Skeletal muscle tissue (tissue), 4 donors: ENCODE results near the gene WNT4. TPM values are rescaled to one million over a fixed set of nuclear protein-coding genes. Genes with fewer than 3 reads are reported as not detected.
A peak's percentile ranks its signal among the peaks of the same experiment; 100 is the strongest.

ENCODE experiments used
- H3K27ac ChIP-seq: one replicate; pipeline ENCODE4 v1.7.0; 2013; ENCODE audit warnings: mild to moderate bottlenecking, low read depth, low read length, inconsistent platforms
- H3K27me3 ChIP-seq, 3 donors: one replicate each; pipeline ENCODE4 v1.7.0; 2013; ENCODE audit warnings: low read length in 3 of 3; ENCODE audit not compliant: control insufficient read depth in 3 of 3, insufficient read depth in 3 of 3
- H3K36me3 ChIP-seq, 3 donors: one replicate each; pipeline ENCODE4 v1.7.0; 2013; ENCODE audit warnings: low read length in 3 of 3; ENCODE audit not compliant: control insufficient read depth in 3 of 3, insufficient read depth in 3 of 3
- H3K4me1 ChIP-seq, 3 donors: one replicate each; pipeline ENCODE4 v1.7.0; 2013; ENCODE audit warnings: low read length in 3 of 3, mild to moderate bottlenecking in 3 of 3; ENCODE audit not compliant: control insufficient read depth in 3 of 3, insufficient read depth in 3 of 3
- H3K4me3 ChIP-seq, 3 donors: one replicate each; pipeline ENCODE4 v1.7.0; 2013; ENCODE audit warnings: low read length in 3 of 3
- H3K9ac ChIP-seq, 3 donors: one replicate each; pipeline ENCODE4 v1.7.0; 2013; ENCODE audit warnings: low read length in 3 of 3, mild to moderate bottlenecking in 3 of 3, moderate library complexity in 2 of 3, low read depth in 1 of 3
- H3K9me3 ChIP-seq, 3 donors: one replicate each; pipeline ENCODE4 v1.7.0; 2013; ENCODE audit warnings: low read length in 3 of 3; ENCODE audit not compliant: control insufficient read depth in 3 of 3
- total RNA-seq: library from RNA; depleted of rRNA; stranded (reverse); fragments of >200 nt; gene quantifications from one replicate; pipeline ENCODE4 v1.2.3, GENCODE V29; 2014
- donor health status: Osteomylitis.

WNT4 gene
- total RNA-seq, 1 donor from 2014 or later = 3.1 TPM

DNA sequence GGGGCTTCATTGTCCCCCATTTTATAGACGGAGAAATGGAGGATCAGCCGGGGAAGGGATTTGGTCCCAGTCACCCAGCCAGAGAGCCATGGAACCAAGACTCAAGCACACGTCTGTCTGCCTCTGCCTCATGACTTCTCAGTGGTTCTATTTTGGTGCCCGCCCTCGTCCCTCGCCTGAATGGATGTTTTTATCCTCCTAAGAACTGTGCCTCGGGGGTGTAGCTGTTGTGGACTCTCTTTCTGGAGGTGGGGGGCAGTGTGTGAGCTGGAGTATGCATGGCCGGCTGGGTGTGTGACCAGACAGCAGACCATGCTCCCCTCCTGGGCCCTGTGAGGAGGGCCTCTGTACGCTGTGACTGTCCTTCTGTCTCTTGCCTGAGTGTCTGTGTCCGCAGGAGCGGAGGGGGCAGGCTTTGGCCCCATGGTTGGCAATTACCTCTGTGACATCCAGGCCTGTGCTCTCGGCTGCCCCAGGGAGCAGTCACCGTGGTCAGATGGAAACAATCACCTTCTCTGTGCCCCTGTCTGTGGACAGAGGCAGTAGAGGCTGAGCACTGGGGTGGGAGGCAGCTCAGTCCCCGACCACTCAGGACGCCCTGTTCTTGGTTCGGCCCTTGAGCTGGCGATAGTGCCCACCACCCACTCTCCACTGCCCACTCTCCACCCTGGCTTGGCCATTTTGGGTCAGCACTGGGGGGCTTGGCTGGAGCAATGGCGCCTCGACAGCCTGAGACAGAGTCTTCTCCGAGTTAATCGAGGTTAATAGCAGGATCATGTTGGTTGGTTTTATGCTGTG lies 20.4 kb downstream of the WNT4 start:
- Histone ChIP-seq H3K36me3 (peaks cover 17 to 27% (median 22%) of the 10 kb centered on the region in 3 donors), H3K27ac (no peak overlapping the region), H3K4me1 (peaks cover 0 to 16% (median under 1%) of the 10 kb centered on the region in 3 donors), H3K9ac (peak overlapping the region in 1 of 3 donors; percentile 16), H3K4me3 (no peak overlapping the region), H3K9me3 (no peaks in the 10 kb centered on the region), H3K27me3 (no peaks in the 10 kb centered on the region)

DNA sequence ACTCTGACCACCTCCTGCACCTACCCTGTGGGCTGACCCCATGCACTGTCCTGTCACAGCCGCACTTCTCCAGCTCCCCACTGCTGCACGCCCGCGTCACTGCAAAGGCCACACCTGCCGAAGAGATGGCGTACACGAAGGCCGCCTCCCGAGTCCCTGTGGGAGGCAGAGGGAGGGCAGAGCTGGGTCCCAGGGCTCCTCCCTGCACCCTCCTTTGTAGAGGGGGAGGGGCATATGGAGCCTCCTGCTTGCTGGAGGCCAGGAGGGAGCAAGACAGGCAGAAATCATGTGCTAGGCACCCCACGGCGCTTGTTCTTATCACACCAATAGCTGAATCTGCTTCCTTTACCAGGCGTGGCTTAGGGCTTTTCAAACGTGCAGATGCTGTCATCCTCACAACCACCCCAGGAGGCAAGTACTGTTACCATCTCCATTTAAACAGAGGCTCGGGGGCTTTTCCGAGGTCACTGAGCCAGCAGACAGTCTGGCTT lies 21.4 kb downstream of the WNT4 start:
- Histone ChIP-seq H3K9me3 (no peaks in the 10 kb centered on the region), H3K27me3 (no peaks in the 10 kb centered on the region), H3K27ac (no peak overlapping the region)

DNA sequence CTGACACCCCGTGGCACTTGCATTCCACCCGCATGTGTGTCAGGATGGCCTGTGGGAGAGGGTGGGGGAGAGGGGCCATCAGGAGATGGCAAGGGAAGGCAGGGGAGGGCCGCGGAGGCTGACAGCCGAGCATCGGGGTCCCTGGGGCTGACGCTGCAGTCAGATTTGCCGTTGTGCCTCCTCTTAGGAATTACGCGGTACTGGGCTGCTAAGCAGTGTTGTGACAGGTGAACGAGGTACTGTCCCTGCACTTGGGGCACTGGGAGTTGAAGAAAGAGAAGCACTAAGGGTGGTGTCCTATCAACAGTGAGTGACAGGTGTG lies 22.5 kb downstream of the WNT4 start:
- no peaks in the 10 kb centered on the region for H3K9me3 ChIP-seq
- peaks cover 2 to 23% (median 3%) of the 10 kb centered on the region in 3 donors for H3K4me1 ChIP-seq
- no peaks in the 10 kb centered on the region for H3K27me3 ChIP-seq

More for the DNA sequence above, 21.4 kb downstream of the WNT4 start:
- no peak overlapping the region for H3K9ac ChIP-seq
- peaks cover 17 to 24% (median 19%) of the 10 kb centered on the region in 3 donors for H3K36me3 ChIP-seq
- peaks cover 0 to 20% (median 3%) of the 10 kb centered on the region in 3 donors for H3K4me1 ChIP-seq
- no peak overlapping the region for H3K4me3 ChIP-seq

DNA sequence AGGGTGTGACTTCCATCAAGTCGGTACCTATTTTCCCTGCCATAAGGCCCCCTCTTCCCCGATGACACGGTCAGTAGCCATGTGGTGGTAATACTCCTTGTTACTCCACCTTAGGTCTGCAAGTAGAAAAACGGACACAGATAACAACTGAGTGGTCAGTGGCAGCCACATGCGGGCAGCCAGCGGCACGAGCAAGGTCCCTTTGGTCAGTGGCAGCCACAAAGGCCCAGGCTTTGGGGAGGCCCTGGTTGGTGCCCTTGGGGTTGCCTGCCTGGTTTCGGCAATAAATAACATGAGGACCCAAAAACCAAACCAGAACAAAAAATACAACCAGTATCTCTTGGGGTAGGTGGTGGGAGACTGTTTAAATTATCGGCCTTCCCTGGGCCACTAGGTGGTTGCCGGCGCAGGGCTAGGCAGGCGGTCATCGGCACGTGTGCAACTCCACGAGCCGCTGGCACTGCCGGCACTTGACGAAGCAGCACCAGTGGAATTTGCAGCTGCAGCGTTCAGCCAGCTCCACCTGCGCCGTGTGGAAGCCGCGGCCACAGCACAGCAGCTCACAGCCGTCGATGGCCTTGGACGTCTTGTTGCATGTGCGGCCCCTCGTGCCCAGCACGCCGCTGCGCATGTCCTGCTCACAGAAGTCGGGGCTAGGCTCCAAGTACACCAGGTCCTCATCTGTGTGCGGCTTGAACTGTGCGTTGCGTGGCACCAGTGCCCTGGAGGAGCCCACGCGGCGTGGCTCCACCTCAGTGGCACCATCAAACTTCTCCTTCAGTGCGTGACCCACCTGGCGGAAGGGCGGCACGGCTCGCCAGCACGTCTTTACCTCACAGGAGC lies 23.1 kb downstream of the WNT4 start:
- Histone ChIP-seq H3K9ac (no peak overlapping the region), H3K27ac (no peak overlapping the region), H3K27me3 (no peaks in the 10 kb centered on the region), H3K36me3 (peaks cover 17 to 24% (median 24%) of the 10 kb centered on the region in 3 donors), H3K9me3 (no peaks in the 10 kb centered on the region), H3K4me1 (peaks cover 7 to 28% (median 9%) of the 10 kb centered on the region in 3 donors), H3K4me3 (no peak overlapping the region)

More for the DNA sequence above, 22.5 kb downstream of the WNT4 start:
- Histone ChIP-seq H3K27ac (no peak overlapping the region), H3K36me3 (peaks cover 17 to 24% (median 19%) of the 10 kb centered on the region in 3 donors), H3K9ac (no peak overlapping the region), H3K4me3 (no peak overlapping the region)

DNA sequence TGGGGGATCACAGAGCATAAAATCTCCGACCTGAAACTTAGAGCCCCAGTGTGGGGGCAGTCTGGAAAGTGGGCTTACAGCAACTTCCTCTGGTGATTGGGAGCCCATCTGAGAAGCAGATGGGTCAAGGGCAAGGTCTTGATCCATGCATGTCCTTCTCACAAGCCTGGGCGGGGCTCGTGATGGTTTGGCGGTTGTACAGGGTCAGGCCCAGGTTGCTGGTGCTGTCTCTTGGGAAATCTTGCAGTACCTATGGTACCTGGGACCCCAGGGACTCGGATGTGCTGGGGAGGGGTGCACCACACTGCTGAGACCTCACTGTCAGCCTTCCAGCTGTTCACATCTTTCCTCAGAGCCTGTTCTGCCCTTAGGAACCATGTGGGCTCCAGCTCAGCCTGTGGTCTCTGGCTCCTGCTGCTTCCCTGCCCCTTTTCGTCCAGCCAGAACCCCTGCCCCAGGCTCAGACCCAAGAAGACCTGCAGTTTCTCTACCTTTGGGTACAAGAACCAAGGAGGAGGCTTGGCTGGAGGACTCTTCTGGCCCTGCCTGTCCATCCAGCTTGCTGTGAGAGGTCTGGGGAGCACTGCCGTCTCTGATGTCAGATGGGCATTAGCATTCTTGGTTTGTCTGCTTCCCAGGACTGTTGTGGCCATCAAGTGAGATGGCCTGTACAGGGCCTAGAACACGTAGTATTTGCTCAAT lies 24.5 kb downstream of the WNT4 start:
- no peaks in the 10 kb centered on the region for H3K9me3 ChIP-seq
- H3K4me3 ChIP-seq = no peak overlapping the region
- H3K4me1 ChIP-seq = peaks cover 17 to 35% (median 17%) of the 10 kb centered on the region in 3 donors
- H3K9ac ChIP-seq = no peak overlapping the region
- no peaks in the 10 kb centered on the region for H3K27me3 ChIP-seq
- H3K36me3 ChIP-seq = peaks cover 18 to 29% (median 24%) of the 10 kb centered on the region in 3 donors
- no peak overlapping the region for H3K27ac ChIP-seq

DNA sequence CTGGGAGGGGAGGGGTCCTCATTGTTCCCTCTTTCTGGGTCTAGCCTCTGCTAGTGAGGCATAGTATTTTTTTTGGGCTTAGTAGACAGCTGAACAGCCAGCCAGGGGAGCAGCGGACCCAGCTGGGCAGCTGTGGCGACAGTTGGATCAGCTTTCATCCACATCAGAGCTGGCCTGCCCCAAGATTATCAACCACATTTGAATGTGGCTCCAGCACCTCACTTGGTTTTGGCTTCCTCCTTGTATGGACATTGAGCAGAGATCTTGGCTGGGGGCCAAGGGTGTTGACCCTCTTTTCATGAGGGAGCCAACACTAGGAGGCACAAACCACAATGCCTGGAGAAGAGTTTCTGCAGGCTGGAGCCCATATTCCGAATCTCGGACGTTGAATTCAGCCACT lies 25.0 kb downstream of the WNT4 start:
- peaks cover 18 to 29% (median 24%) of the 10 kb centered on the region in 3 donors for H3K36me3 ChIP-seq
- no peak overlapping the region for H3K27ac ChIP-seq
- H3K9me3 ChIP-seq = no peaks in the 10 kb centered on the region
- no peak overlapping the region for H3K9ac ChIP-seq
- no peak overlapping the region for H3K4me3 ChIP-seq
- no peaks in the 10 kb centered on the region for H3K27me3 ChIP-seq
- H3K4me1 ChIP-seq = peaks cover 17 to 38% (median 17%) of the 10 kb centered on the region in 3 donors

DNA sequence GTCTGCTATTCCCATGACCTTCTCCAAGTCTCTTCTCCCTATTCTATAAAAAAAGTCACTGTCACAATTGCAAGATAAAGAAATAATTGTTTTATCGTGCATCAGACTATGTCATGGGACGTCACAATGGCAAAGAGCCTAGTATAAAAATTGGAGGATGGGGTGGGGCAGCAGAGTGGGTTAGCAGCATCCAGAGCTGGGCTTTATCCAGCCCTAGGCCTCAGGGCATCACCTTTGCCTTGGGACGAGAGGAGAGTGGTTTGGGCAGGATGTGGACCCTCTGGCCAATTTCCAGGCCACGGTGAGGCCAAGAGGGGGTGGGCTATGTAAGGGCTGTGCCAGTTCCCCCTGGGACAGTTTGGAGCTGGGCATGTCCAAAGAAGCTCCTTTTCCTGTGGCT lies 25.7 kb downstream of the WNT4 start:
- Histone ChIP-seq H3K4me1 (peaks cover 17 to 44% (median 20%) of the 10 kb centered on the region in 3 donors), H3K9ac (peak overlapping the region in 1 of 3 donors; percentile 25), H3K27me3 (no peaks in the 10 kb centered on the region), H3K36me3 (peaks cover 24 to 30% (median 24%) of the 10 kb centered on the region in 3 donors), H3K9me3 (no peaks in the 10 kb centered on the region), H3K27ac (no peak overlapping the region), H3K4me3 (no peak overlapping the region)

DNA sequence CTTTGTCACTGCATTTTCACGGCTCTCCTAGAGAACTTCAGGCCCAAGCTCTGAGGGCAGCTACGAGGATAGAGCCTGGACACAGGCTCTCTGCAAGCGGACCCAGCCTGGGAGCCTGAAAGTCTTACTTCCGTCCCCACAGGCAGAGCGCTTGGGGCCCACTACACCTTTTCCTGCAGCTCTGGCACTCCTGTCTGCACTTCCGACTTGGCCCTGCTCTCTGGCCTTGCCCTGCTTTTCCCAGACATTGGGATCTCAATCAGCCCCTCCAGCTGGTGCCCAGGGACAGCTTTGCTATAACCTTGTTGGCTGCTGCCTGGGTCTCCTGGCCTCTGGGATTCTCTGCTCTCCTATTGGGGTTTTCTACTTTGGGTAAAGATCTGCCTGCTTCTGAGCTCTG lies 27.6 kb downstream of the WNT4 start:
- no peaks in the 10 kb centered on the region for H3K9me3 ChIP-seq
- H3K9ac ChIP-seq = peak overlapping the region in 1 of 3 donors; percentile 33
- peaks cover 15 to 30% (median 26%) of the 10 kb centered on the region in 3 donors for H3K36me3 ChIP-seq
- H3K4me3 ChIP-seq = no peak overlapping the region
- no peaks in the 10 kb centered on the region for H3K27me3 ChIP-seq
- peaks cover 17 to 56% (median 28%) of the 10 kb centered on the region in 3 donors for H3K4me1 ChIP-seq
- H3K27ac ChIP-seq = no peak overlapping the region

DNA sequence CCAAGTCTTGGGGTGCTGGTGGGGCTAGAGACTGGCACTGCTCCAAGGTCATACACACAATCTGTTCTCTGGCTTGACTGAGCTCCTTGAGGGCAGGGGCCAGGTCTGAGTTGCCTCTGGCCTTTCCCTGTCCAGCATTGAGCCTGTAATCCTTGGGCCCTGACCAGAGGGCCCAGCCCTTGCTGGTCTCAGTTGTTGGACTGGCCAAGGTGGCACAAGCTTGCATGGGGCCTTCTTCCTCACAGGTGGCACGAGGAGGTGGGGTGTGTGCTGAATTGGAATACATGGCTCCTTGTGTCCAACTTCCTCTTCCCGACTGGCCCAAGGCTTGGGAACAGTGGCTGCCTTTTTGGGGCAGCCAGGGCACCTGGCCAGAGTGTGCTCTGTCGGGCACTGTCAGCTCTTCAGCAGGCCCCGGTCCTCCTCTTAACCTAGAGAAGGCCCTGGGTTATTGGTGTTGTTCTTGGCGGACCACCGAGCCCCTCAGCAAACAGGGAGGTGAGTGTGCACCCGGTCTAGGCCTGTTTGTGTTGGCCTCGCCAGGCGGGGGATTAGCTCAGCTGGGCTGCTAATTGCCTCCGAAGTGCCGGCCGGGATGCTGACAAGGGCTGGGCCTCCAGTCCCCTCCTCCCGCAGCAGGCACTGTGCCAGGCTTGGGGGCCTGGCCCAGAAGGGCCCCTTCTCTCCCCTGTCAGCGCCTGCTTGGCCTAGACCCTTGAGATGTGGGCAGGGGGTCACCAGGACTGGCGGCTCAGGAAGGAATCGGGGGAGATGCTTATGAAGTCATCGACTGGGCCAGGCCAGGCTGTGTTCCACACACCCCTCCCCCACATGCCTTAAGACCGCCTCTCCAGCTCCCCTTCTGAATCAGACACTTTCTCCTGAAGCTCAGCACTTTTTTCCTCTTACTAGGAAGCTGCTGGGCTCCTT lies 28.5 kb downstream of the WNT4 start:
- peaks cover 17 to 56% (median 28%) of the 10 kb centered on the region in 3 donors for H3K4me1 ChIP-seq
- peak overlapping the region in 1 of 3 donors; percentile 45 for H3K9ac ChIP-seq
- H3K36me3 ChIP-seq = peaks cover 8 to 26% (median 21%) of the 10 kb centered on the region in 3 donors

More for the DNA sequence above, 28.5 kb downstream of the WNT4 start:
- Histone ChIP-seq H3K27me3 (no peaks in the 10 kb centered on the region), H3K9me3 (no peaks in the 10 kb centered on the region), H3K4me3 (no peak overlapping the region), H3K27ac (no peak overlapping the region)
